Measurements from ENCODE around the gene KCNG3. TPM values are rescaled to one million over a fixed set of nuclear protein-coding genes. Genes with fewer than 3 reads are reported as not detected.

KCNG3 gene
- total and polyA plus RNA-seq, 10 donors, result 0.10 TPM; not detected in 9

- DNase-seq, result no peak
- Histone ChIP-seq H3K36me3 (no peaks in the 10 kb centered on the region), H3K9me3 (no peaks in the 10 kb centered on the region), H3K4me1 (no peaks in the 10 kb centered on the region), H3K27ac (no peak overlapping the region), H3K27me3 (replicated peaks in 1 of 7) (no peaks in the 10 kb centered on the region), H3K4me3 (no peak overlapping the region)
- intact Hi-C loops (cut with DNase I; ENCODE audit: low total_unique reads), result no loop called here
- 82 to 92% (median 89%) methylated on average over 10 of the region's 10 CpGs for WGBS, 5 donors
- TF ChIP-seq POLR2A (IDR thresholded peaks at IDR 0.05), result no peak
- TF ChIP-seq POLR2AphosphoS5 (IDR thresholded peaks at IDR 0.05), result no peak
- no peak for TF ChIP-seq CTCF (IDR thresholded peaks at IDR 0.05 in 8 of 11, conservative IDR thresholded peaks at IDR 0.05 in 3 of 11)
These were observed 10.8 kb upstream of the KCNG3 start for GRCh38 chr2:42504364-42505230.

DNA sequence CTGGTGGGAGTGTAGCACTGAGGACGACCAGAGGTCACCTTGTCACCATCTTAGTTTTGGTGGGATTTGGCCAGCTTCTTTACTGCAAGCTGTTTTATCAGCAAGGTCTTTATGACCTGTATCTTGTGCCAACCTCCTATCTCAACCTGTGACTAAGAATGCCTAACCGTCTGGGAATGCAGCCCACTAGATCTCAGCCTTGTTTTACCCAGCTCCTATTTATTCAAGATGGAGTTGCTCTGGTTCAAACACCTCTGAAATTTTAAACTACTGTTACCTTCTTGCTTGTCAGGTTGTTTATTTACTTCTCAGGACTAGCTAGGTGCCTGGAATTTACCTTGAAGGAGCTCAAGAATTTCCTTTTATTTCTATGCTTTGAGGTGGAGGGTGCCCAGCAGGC is 9.5 kb upstream of the KCNG3 start:
- TF ChIP-seq POLR2AphosphoS5 (IDR thresholded peaks at IDR 0.05) (no peak), CTCF (IDR thresholded peaks at IDR 0.05 in 8 of 11, conservative IDR thresholded peaks at IDR 0.05 in 3 of 11) (no peak), POLR2A (IDR thresholded peaks at IDR 0.05) (no peak)
- 71 to 82% (median 79%) methylated on average over 2 of the region's 2 CpGs for WGBS, 5 donors
- no peaks in the 10 kb centered on the region for H3K9me3 ChIP-seq
- no peaks in the 10 kb centered on the region for H3K36me3 ChIP-seq
- no peaks in the 10 kb centered on the region for H3K27me3 ChIP-seq (replicated peaks in 1 of 7)
- H3K27ac ChIP-seq, result no peak overlapping the region
- intact Hi-C loops (cut with DNase I; ENCODE audit: low total_unique reads), result no loop called here
- H3K4me1 ChIP-seq, result no peaks in the 10 kb centered on the region
- H3K4me3 ChIP-seq, result no peak overlapping the region
- no peak for DNase-seq

GRCh38 chr2:42498497-42498896 is 4.7 kb upstream of the KCNG3 start:
- TF ChIP-seq CTCF (IDR thresholded peaks at IDR 0.05 in 8 of 11, conservative IDR thresholded peaks at IDR 0.05 in 3 of 11), result no peak
- no peak for TF ChIP-seq POLR2AphosphoS5 (IDR thresholded peaks at IDR 0.05)
- TF ChIP-seq POLR2A (IDR thresholded peaks at IDR 0.05), result no peak

DNA sequence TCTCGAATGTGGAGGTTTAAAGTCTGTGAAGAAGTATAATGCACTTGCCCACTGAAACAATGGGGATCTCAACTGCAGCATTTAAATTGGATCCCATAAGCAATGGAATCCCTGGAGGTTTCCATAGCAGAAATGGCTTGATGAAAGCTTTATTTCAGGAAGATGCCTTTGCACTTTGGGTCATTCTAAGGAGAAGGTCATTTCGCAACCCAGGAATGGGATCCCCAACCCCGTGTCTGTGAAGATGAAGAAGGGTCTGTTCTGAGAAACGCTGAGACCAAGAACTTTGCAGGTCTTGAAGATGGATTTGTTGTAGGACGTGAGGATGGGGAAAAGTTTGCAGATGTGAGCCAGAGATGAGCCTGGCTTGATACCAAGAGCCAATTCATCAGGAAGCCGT is 1.8 kb upstream of the KCNG3 start:
- intact Hi-C loops (cut with DNase I; ENCODE audit: low total_unique reads), result loop anchor here (5.0 kb wide), 1 partner anchor 167 kb away; no protein-coding TSS in a partner anchor
- 57 to 64% (median 62%) methylated on average over 6 of the region's 6 CpGs for WGBS, 5 donors

More at GRCh38 chr2:42498497-42498896, 4.7 kb upstream of the KCNG3 start:
- H3K4me3 ChIP-seq, result no peak overlapping the region
- intact Hi-C loops (cut with DNase I; ENCODE audit: low total_unique reads), result loop anchor here (5.0 kb wide), 1 partner anchor 164 kb away; no protein-coding TSS in a partner anchor
- no peak for DNase-seq
- no peaks in the 10 kb centered on the region for H3K36me3 ChIP-seq
- WGBS, 5 donors, result 85 to 92% (median 88%) methylated on average over 3 of the region's 3 CpGs
- H3K4me1 ChIP-seq, result peaks cover 3 to 18% (median 16%) of the 10 kb centered on the region in 6 donors
- H3K27me3 ChIP-seq (replicated peaks in 1 of 7), result peaks cover 0 to 35% (median 16%) of the 10 kb centered on the region in 7 donors
- no peaks in the 10 kb centered on the region for H3K9me3 ChIP-seq
- no peak overlapping the region for H3K27ac ChIP-seq

More for the DNA sequence above, 1.8 kb upstream of the KCNG3 start:
- peaks cover 6 to 27% (median 24%) of the 10 kb centered on the region in 6 donors for H3K4me1 ChIP-seq
- no peaks in the 10 kb centered on the region for H3K36me3 ChIP-seq
- no peak for TF ChIP-seq POLR2A (IDR thresholded peaks at IDR 0.05)
- no peak for TF ChIP-seq POLR2AphosphoS5 (IDR thresholded peaks at IDR 0.05)
- TF ChIP-seq CTCF (IDR thresholded peaks at IDR 0.05 in 8 of 11, conservative IDR thresholded peaks at IDR 0.05 in 3 of 11), result no peak
- DNase-seq, result no peak
- peaks cover 0 to 64% (median 36%) of the 10 kb centered on the region in 7 donors for H3K27me3 ChIP-seq (replicated peaks in 1 of 7)
- H3K27ac ChIP-seq, result no peak overlapping the region
- no peak overlapping the region for H3K4me3 ChIP-seq
- H3K9me3 ChIP-seq, result peaks cover 0 to 5% (median 0%) of the 10 kb centered on the region in 8 donors

Measured in spleen (tissue), 11 donors.